ENCODE data around the gene SMURF1. TPM values are rescaled to one million over a fixed set of nuclear protein-coding genes. Genes with fewer than 3 reads are reported as not detected.

Gene SMURF1
- total and polyA plus RNA-seq, 2 of the 8 experiments (the other 6 are each of a cell fraction or from before 2014, with no cell fraction given) = 9.6 to 24.5 TPM

DNA sequence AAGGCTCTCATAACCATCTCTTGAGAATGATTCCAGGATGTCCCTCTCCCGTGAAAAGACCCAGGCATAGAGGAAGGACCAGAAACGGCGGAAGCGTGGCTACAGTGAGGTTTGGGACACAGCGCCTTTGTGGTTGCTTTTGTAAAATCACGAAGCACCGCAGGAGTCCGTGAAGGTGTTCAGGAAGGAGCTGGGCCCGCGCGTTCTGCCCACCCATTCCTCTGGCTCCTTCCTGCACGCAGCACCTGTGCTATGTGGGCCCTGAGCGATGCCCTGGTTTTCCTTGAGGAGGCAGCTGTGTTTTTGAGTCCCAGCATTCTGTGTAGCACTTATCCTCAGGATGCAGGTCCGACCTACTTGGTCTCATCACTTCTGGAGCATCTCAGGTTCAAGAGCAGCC lies 152.8 kb downstream of the SMURF1 start:
- ChIA-PET POLR2A (ENCODE audit: partially characterized antibody) (interaction anchor here (1.0 to 1.2 kb wide), 2 partner anchors 10 to 318 kb away, joined by 3 to 4 read pairs; no protein-coding TSS in a partner anchor), CTCF (ENCODE audit: partially characterized antibody) (interaction anchor here (1.3 to 1.7 kb wide), 2 partner anchors 11 to 27 kb away, joined by 4 to 5 read pairs; no protein-coding TSS in a partner anchor)
- 97% methylated on average over 14 of the region's 14 CpGs; no CpG with 5 or more reads in 1 of the 2 experiments for WGBS, 2 experiments (ENCODE audit: extremely low coverage in 1 of 2, insufficient coverage in 1 of 2, insufficient read length in 1 of 2, insufficient replicate concordance in 2 of 2, low coverage in 1 of 2, low lambda C conversion rate in 2 of 2, missing lambda C conversion rate in 1 of 2)
- Histone ChIP-seq H2BK12ac (ENCODE audit: low read depth, low read length) (no peak overlapping the region), H3K4ac (replicated peaks; ENCODE audit: insufficient read length, low read depth, low read length) (no peak overlapping the region), H3K18ac (ENCODE audit: extremely low read depth, low read length) (no peak overlapping the region), H3K23ac (ENCODE audit: insufficient read length) (no peak overlapping the region), H3K9ac (replicated peaks in 1 of 4; ENCODE audit: extremely low read depth in 1 of 4, low read depth in 3 of 4, low read length in 3 of 4) (no peak overlapping the region), H4K8ac (ENCODE audit: extremely low read depth, insufficient read depth, low read length) (no peak overlapping the region), H3K27me3 (replicated peaks in 1 of 4; ENCODE audit: control insufficient read depth in 3 of 4, extremely low read depth in 1 of 4, insufficient read depth in 3 of 4, low read length in 3 of 4) (no peaks in the 10 kb centered on the region), H2AK5ac (ENCODE audit: low read depth, low read length) (no peak overlapping the region), H3K36me3 (ENCODE audit: control insufficient read depth in 2 of 4, insufficient read depth in 4 of 4, low read length in 3 of 4) (peaks cover 30 to 91% (median 58%) of the 10 kb centered on the region in 4 experiments), H3K23me2 (ENCODE audit: low read depth, low read length) (no peaks in the 10 kb centered on the region; the same call in 1 of the 2 replicates), H3K56ac (replicated peaks; ENCODE audit: insufficient read length, low read depth, low read length) (no peak overlapping the region), H2BK120ac (replicated peaks; ENCODE audit: low read depth, low read length) (no peak overlapping the region), H2BK20ac (ENCODE audit: low read length) (no peak overlapping the region), H3K79me1 (ENCODE audit: low read depth, low read length) (no peaks in the 10 kb centered on the region), H3K4me2 (ENCODE audit: insufficient read depth in 1 of 2, low read depth in 2 of 2, low read length in 2 of 2) (no peak overlapping the region), H3K9me3 (ENCODE audit: insufficient read depth in 2 of 2, low read depth in 1 of 2, low read length in 1 of 2) (0 out of 4 replicates have a peak, but pooled peaks cover 0 to under 1% of the 10 kb centered on the region in 2 experiments), H3K27ac (ENCODE audit: low read depth, low read length) (no peak overlapping the region), H3K4me1 (replicated peaks in 1 of 4; ENCODE audit: control insufficient read depth in 3 of 4, insufficient read depth in 4 of 4, low read length in 3 of 4) (no peaks in the 10 kb centered on the region), H3K79me2 (ENCODE audit: control insufficient read depth in 1 of 2, insufficient read depth in 2 of 2, low read length in 2 of 2) (no peaks in the 10 kb centered on the region), H4K20me1 (replicated peaks in 1 of 2; ENCODE audit: control insufficient read depth in 1 of 2, insufficient read depth in 2 of 2, low read length in 2 of 2) (peaks cover 5 to 8% of the 10 kb centered on the region in 2 experiments), H2BK15ac (ENCODE audit: low read length) (no peak overlapping the region), H4K91ac (replicated peaks; ENCODE audit: insufficient read length, low read length) (no peak overlapping the region), H2AFZ (ENCODE audit: low read length) (no peak overlapping the region), H3K14ac (ENCODE audit: insufficient read length) (no peak overlapping the region), H2BK5ac (ENCODE audit: low read depth, low read length) (no peak overlapping the region), H3K4me3 (ENCODE audit: extremely low read depth in 1 of 4, insufficient read depth in 2 of 4, low read depth in 3 of 4, low read length in 4 of 4) (no peak overlapping the region), H4K5ac (ENCODE audit: insufficient read length, low read depth, low read length) (no peak overlapping the region)
- FAIRE-seq (no peak), DNase-seq (ENCODE audit: low read depth in 1 of 2, low spot score in 2 of 2) (no peak)
- TF ChIP-seq, protein P1, sequence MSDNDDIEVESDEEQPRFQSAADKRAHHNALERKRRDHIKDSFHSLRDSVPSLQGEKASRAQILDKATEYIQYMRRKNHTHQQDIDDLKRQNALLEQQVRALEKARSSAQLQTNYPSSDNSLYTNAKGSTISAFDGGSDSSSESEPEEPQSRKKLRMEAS (IDR thresholded peaks at IDR 0.05) = no peak
- TF ChIP-seq, protein P2, sequence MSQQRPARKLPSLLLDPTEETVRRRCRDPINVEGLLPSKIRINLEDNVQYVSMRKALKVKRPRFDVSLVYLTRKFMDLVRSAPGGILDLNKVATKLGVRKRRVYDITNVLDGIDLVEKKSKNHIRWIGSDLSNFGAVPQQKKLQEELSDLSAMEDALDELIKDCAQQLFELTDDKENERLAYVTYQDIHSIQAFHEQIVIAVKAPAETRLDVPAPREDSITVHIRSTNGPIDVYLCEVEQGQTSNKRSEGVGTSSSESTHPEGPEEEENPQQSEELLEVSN (IDR thresholded peaks at IDR 0.05) = no peak
- TF ChIP-seq RFX5 (IDR thresholded peaks at IDR 0.05; ENCODE audit: borderline replicate concordance, low read depth, low read length) = no peak
- no peak for TF ChIP-seq FOSL1 (IDR thresholded peaks at IDR 0.05; ENCODE audit: insufficient read depth, low read depth, low read length)
- TF ChIP-seq CTBP2 (IDR thresholded peaks at IDR 0.05; ENCODE audit: borderline replicate concordance, insufficient read depth, insufficient read length, low read length) = no peak
- no peak for TF ChIP-seq ZNF274 (IDR thresholded peaks at IDR 0.05; ENCODE audit: borderline replicate concordance, extremely low read depth, low read length)
- TF ChIP-seq USF2 (IDR thresholded peaks at IDR 0.05; ENCODE audit: low read length) = no peak
- no peak for TF ChIP-seq GABPA (IDR thresholded peaks at IDR 0.05; ENCODE audit: borderline replicate concordance, insufficient read depth, low read length)
- TF ChIP-seq ASH2L (IDR thresholded peaks at IDR 0.05; ENCODE audit: low read length) = no peak
- TF ChIP-seq CHD1 (IDR thresholded peaks at IDR 0.05; ENCODE audit: low read depth, low read length) = no peak
- TF ChIP-seq EP300 (IDR thresholded peaks at IDR 0.05; ENCODE audit: borderline replicate concordance in 1 of 2, low read depth in 2 of 2, low read length in 2 of 2) = no peak

Data from H1 (cell line).